ENCODE results near the gene FAM32A.

DNA sequence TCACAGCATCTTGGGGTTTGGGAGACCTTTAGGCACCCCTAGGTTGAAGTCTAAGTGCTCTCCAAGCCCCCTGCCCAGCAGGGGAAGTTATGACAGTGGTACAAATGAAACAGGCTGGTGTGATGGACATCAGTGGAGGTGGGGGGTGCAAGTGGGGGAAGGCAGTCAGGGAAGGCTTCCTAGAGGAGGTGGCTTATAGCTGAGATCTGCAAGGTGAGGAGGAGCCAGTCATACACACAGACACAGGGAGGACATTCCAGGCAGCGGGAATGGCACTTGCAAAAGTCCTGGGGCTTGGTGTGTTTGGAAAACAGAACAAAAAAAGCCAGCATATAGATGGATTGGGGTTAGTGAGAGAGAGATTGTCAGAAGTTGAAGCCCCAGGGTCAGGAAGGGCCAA is 30.1 kb upstream of the FAM32A start:
- TF ChIP-seq SUZ12 (IDR thresholded peaks at IDR 0.05; ENCODE audit: extremely low read depth, insufficient read depth, insufficient read length) (no peak), YY1 (IDR thresholded peaks at IDR 0.05; ENCODE audit: insufficient read depth, insufficient read length) (no peak), ZNF274 (IDR thresholded peaks at IDR 0.05; ENCODE audit: low read depth, low read length) (no peak)
